ENCODE results near the gene FAM185A.

DNA sequence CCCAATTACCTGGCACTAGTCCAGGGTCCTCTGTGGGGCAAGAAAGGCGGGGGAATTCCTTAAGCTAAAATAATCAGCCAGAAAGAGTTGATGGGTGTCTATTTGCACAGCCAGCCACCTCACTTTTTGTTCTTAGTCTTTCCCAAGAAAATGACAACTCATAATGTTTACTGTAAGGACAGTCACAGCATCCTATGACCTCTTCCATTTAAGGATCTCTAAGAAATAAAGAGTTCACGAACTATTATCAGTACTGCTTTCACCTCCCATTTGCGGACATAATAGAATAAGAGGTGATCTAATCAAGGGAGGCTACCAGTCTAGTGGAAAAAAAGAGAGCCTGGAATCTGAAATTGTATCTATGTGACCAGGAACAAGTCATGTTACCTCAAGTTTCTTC lies 91.6 kb downstream of the FAM185A start:
- TF ChIP-seq ERF (CRISPR knock-in tag; IDR thresholded peaks at IDR 0.05), result no peak
- TF ChIP-seq TAF1 (IDR thresholded peaks at IDR 0.05; ENCODE audit: control insufficient read depth, extremely low read depth, insufficient read depth, low read length, severe bottlenecking), result no peak
- TF ChIP-seq SP2 (IDR thresholded peaks at IDR 0.05; ENCODE audit: extremely low read depth, low read depth, low read length, poor library complexity, severe bottlenecking), result no peak
- TF ChIP-seq, protein P1, sequence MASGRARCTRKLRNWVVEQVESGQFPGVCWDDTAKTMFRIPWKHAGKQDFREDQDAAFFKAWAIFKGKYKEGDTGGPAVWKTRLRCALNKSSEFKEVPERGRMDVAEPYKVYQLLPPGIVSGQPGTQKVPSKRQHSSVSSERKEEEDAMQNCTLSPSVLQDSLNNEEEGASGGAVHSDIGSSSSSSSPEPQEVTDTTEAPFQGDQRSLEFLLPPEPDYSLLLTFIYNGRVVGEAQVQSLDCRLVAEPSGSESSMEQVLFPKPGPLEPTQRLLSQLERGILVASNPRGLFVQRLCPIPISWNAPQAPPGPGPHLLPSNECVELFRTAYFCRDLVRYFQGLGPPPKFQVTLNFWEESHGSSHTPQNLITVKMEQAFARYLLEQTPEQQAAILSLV (tag; IDR thresholded peaks at IDR 0.05), result no peak
- TF ChIP-seq, protein P2, sequence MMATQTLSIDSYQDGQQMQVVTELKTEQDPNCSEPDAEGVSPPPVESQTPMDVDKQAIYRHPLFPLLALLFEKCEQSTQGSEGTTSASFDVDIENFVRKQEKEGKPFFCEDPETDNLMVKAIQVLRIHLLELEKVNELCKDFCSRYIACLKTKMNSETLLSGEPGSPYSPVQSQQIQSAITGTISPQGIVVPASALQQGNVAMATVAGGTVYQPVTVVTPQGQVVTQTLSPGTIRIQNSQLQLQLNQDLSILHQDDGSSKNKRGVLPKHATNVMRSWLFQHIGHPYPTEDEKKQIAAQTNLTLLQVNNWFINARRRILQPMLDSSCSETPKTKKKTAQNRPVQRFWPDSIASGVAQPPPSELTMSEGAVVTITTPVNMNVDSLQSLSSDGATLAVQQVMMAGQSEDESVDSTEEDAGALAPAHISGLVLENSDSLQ (IDR thresholded peaks at IDR 0.05), result no peak

Data from K562 (cell line).